A549 treated with Hydrocortisone at 1 μM for 4 hours (cell line): ENCODE results near the gene MS4A15. TPM values are rescaled to one million over a fixed set of nuclear protein-coding genes. Genes with fewer than 3 reads are reported as not detected.

Experiments used
- total RNA-seq: library from RNA; stranded (reverse); fragments of 200-300 nt; extraction: Qiagen RNA extraction; gene quantifications from 5 replicates; pipeline ENCODE4 v1.2.3, GENCODE V29; 2022

The MS4A15 gene, protein sequence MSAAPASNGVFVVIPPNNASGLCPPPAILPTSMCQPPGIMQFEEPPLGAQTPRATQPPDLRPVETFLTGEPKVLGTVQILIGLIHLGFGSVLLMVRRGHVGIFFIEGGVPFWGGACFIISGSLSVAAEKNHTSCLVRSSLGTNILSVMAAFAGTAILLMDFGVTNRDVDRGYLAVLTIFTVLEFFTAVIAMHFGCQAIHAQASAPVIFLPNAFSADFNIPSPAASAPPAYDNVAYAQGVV
- total RNA-seq, result 0.07 TPM in 1 of 5 replicates, not detected in the others

DNA sequence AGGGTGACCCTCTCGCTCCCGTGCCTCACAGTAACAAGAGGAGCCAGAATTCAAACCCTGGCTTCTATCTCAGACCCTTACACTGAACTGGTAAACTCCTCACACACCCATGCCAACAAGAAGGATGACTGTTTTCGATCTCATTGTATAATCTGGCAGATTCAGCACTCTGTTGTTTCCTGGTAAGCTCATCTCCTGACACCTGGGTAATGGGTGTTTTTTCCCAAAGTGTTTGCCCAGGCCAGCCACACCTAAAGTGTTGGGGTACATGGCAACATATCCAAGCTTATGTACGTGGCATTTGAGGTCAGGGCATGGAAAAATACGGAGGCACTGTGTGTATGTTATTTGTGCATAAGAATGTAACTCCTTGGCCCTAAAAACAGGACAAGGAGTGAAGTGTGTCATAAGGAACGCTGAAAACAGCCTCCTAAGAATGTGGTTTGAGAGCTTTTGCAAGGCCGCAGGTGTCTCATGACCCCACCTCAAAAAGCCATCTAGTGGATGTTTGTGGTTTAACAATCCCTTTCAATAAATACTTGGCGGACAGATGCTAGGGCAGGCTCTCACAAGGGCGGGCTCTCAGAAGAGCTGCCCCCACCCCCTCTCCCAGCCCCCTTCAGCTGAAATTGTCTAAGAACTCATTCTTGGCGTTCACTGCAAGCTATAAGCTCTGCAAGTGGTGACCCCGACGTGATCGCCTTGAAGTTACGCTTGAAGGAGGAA lies at the start of gene MS4A15:
Gene MS4A15, plus strand, starts transcription at position 561 of the 726 bp plus-strand sequence. CDS start 6,867 bp downstream, outside the sequence.

DNA sequence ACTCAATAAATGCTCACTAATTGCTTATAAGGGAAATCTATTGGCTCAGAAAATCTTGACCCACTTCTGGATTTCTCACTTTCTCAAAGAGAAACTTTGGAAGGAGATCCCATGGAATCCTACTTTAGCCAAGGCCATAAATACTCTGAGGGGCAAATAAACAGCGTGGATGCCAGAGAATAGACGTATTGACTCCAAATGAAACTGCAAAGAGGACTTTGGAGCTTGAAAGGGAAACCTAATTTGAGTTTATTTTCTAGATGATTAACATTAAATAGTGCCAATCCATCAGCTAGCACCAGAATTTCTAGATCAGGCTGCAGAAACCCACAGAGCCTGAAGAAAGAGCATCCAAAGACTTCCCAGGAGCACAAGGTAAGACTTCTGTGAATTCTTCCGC lies 32.2 kb upstream of the MS4A15 start, which contains the start of gene MS4A18:
Gene MS4A18, plus strand, starts transcription at position 301 of the 400 bp plus-strand sequence.

DNA sequence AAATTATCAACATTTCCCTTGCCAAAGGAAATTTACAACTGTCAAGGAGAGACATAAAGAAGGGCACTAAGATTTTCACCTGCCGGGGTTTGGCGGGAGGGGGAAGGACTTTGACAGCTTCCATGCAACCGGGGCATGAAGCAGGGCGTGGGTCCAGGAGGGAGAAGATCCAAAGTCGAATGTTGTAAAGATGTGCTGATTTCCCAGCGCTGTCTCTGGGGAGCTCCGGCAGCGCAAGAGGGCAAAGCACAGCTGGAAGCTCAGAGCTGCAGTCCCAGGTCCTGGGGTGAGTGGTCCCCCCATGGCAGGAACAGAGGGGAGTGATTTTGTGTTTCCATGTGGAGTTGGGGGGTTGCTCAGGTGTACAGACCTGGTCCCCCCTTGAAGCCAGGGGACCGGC lies 28.5 kb downstream of the MS4A15 start, which contains the start of gene MS4A10:
Gene MS4A10, plus strand, starts transcription at position 198 of the 400 bp plus-strand sequence. CDS start 5,003 bp downstream, outside the sequence.

Other genes starting within 250 kb of the MS4A15 start
- gene MS4A13, start 241.5 kb upstream of the MS4A15 start, total RNA-seq, result not detected in 5 replicates
- not detected in 5 replicates for gene MS4A8, start 57.3 kb upstream of the MS4A15 start, total RNA-seq
- gene MS4A18, start 32.1 kb upstream of the MS4A15 start, total RNA-seq, result not detected in 5 replicates
- not detected in 5 replicates for gene MS4A10, start 28.5 kb downstream of the MS4A15 start, total RNA-seq
- 89.0 to 107 TPM (median 95.4 TPM) in 5 replicates for gene CCDC86, start 85.2 kb downstream of the MS4A15 start, total RNA-seq
- gene PTGDR2, start 99.1 kb downstream of the MS4A15 start, total RNA-seq, result 0.03 to 0.12 TPM (median 0.05 TPM) in 4 of 5 replicates, not detected in the other
- gene ZP1, start 110.7 kb downstream of the MS4A15 start, total RNA-seq, result 0.14 to 0.46 TPM (median 0.28 TPM) in 5 replicates
- 168 to 186 TPM (median 176 TPM) in 5 replicates for gene PRPF19, start 149.7 kb downstream of the MS4A15 start, total RNA-seq
- 107 to 134 TPM (median 124 TPM) in 5 replicates for gene TMEM109, start 157.3 kb downstream of the MS4A15 start, total RNA-seq
- 92.5 to 131 TPM (median 123 TPM) in 5 replicates for gene TMEM132A, start 167.6 kb downstream of the MS4A15 start, total RNA-seq
- gene SLC15A3, start 195.3 kb downstream of the MS4A15 start, total RNA-seq, result not detected in 5 replicates
- 0.08 to 0.22 TPM (median 0.21 TPM) in 5 replicates for gene CD6, start 214.8 kb downstream of the MS4A15 start, total RNA-seq